Smooth muscle cell (in vitro differentiated cells): ENCODE data around the gene TENT5D. TPM values are rescaled to one million over a fixed set of nuclear protein-coding genes. Genes with fewer than 3 reads are reported as not detected.
"Not testable (repeated sequence)": the region's sequence is repeated elsewhere in the genome, so short reads cannot be mapped to it uniquely, and the experiment has no call there.

ENCODE experiments used
- DNase-seq: peaks from one replicate; lab custom pipeline; 2025; ENCODE audit not compliant: unreplicated experiment; lab: John Stamatoyannopoulos, UW
- H2AFZ ChIP-seq: fragments of 200-600 bp; sonication (generic); 2 replicates; pipeline ENCODE4 v1.6.0; 2016; ENCODE audit warnings: antibody characterized with exemption, low read depth, mild to moderate bottlenecking
- H3F3A ChIP-seq: fragments of 200-600 bp; sonication (generic); 2 replicates; pipeline ENCODE4 v1.6.0; 2017; ENCODE audit warnings: antibody characterized with exemption, low read depth
- H3K27ac ChIP-seq: fragments of 200-600 bp; sonication (generic); 2 replicates; pipeline ENCODE4 v1.5.1; 2016; ENCODE audit warnings: low read depth, mild to moderate bottlenecking
- H3K27me3 ChIP-seq: fragments of 200-600 bp; sonication (generic); 2 replicates; pipeline ENCODE4 v1.6.1; 2016; ENCODE audit warnings: low read depth, mild to moderate bottlenecking
- H3K36me3 ChIP-seq: fragments of 200-600 bp; sonication (generic); 2 replicates; pipeline ENCODE4 v1.5.1; 2016; ENCODE audit warnings: low read depth
- H3K4me1 ChIP-seq: fragments of 200-600 bp; sonication (generic); 2 replicates; pipeline ENCODE4 v1.5.1; 2016; ENCODE audit warnings: low read depth
- H3K4me2 ChIP-seq: fragments of 200-600 bp; sonication (generic); 2 replicates; pipeline ENCODE4 v1.6.0; 2016; ENCODE audit warnings: mild to moderate bottlenecking
- H3K4me3 ChIP-seq: fragments of 200-600 bp; sonication (generic); 2 replicates; pipeline ENCODE4 v1.5.1; 2016; ENCODE audit warnings: mild to moderate bottlenecking
- H3K79me2 ChIP-seq: fragments of 200-600 bp; sonication (generic); 2 replicates; pipeline ENCODE4 v1.6.0; 2016; ENCODE audit warnings: low read depth, mild to moderate bottlenecking
- H3K9ac ChIP-seq: fragments of 200-600 bp; sonication (generic); 2 replicates; pipeline ENCODE4 v1.6.0; 2016; ENCODE audit warnings: low read depth
- H3K9me3 ChIP-seq: fragments of 200-600 bp; sonication (generic); replicated peaks from 2 replicates; pipeline ENCODE4 v1.5.1; 2016; ENCODE audit warnings: low read depth
- H4K20me1 ChIP-seq: fragments of 200-600 bp; sonication (generic); 2 replicates; pipeline ENCODE4 v1.6.0; 2016; ENCODE audit warnings: low read depth
- CTCF ChIP-seq: fragments of 200-600 bp; sonication (generic); IDR thresholded peaks from 2 replicates; pipeline ENCODE4 v1.5.1; 2017; ENCODE audit warnings: borderline replicate concordance, mild to moderate bottlenecking, antibody characterized with exemption; ENCODE audit not compliant: insufficient read depth, poor library complexity, severe bottlenecking
- WGBS: methylation state at CpG from one replicate; pipeline ENCODE4 v1.1.7; 2016; ENCODE audit warnings: low lambda C conversion rate; 5-methylcytosine and 5-hydroxymethylcytosine counted together
- polyA plus RNA-seq: library from polyadenylated mRNA; unstranded; fragments of >200 nt; fragmentation: Nextera tagmentation; extraction: Ambion mirVana; gene quantifications from 2 replicates; pipeline ENCODE4 v1.2.1, GENCODE V29; 2016
- total RNA-seq: library from RNA; depleted of rRNA; stranded (reverse); fragments of >200 nt; gene quantifications from 2 replicates; pipeline ENCODE4 v1.2.3, GENCODE V29; 2014

TENT5D gene
- 0.04 TPM in 1 of 2 replicates, not detected in the other for total RNA-seq
- not detected in 2 replicates for polyA plus RNA-seq

- Histone ChIP-seq H4K20me1 (no peaks in the 10 kb centered on the region), H3K4me1 (no peaks in the 10 kb centered on the region), H2AFZ (no peak within 1 kb of the TSS), H3K27ac (no peak within 1 kb of the TSS), H3K4me3 (no peak within 1 kb of the TSS), H3K36me3 (no peaks in the 10 kb centered on the region), H3K27me3 (no peaks in the 10 kb centered on the region), H3K4me2 (no peak within 1 kb of the TSS), H3K9ac (no peak within 1 kb of the TSS), H3F3A (no peaks in the 10 kb centered on the region), H3K9me3 (no peaks in the 10 kb centered on the region), H3K79me2 (no peaks in the 10 kb centered on the region)
- no peak for DNase-seq
- no peak for TF ChIP-seq CTCF
Observed at GRCh38 chrX:80420147-80420546, at the start of gene TENT5D. Gene TENT5D (plus strand): TSS chrX:80420447. CDS start chrX:80442540, 22,093 bp downstream.

GRCh38 chrX:80385651-80386050 is 34.6 kb upstream of the TENT5D start:
- not testable (repeated sequence) for DNase-seq, H3K4me3 ChIP-seq, H3K4me2 ChIP-seq, H3K9ac ChIP-seq, H3F3A ChIP-seq, H3K4me1 ChIP-seq, H3K36me3 ChIP-seq, H3K79me2 ChIP-seq, H3K9me3 ChIP-seq, H3K27me3 ChIP-seq, H3K27ac ChIP-seq, H4K20me1 ChIP-seq, H2AFZ ChIP-seq
- 60% methylated on average over 1 of the region's 1 CpG for WGBS

- no peaks in the 10 kb centered on the region for H3K9me3 ChIP-seq
- H3K36me3 ChIP-seq: no peaks in the 10 kb centered on the region
- no peaks in the 10 kb centered on the region for H3F3A ChIP-seq
- no peaks in the 10 kb centered on the region for H3K27me3 ChIP-seq
- no peaks in the 10 kb centered on the region for H3K4me1 ChIP-seq
- no peak overlapping the region for H3K27ac ChIP-seq
- WGBS: 63% methylated on average over 1 of the region's 1 CpG
- no peak overlapping the region for H3K4me3 ChIP-seq
- H3K4me2 ChIP-seq: no peak overlapping the region
- no peaks in the 10 kb centered on the region for H4K20me1 ChIP-seq
- DNase-seq: no peak
- TF ChIP-seq CTCF: no peak
- H3K79me2 ChIP-seq: no peaks in the 10 kb centered on the region
- no peak overlapping the region for H3K9ac ChIP-seq
- no peak overlapping the region for H2AFZ ChIP-seq
Observed at GRCh38 chrX:80388206-80388605, 32.0 kb upstream of the TENT5D start.

GRCh38 chrX:80412042-80412441 is 8.2 kb upstream of the TENT5D start:
- H3K36me3 ChIP-seq: no peaks in the 10 kb centered on the region
- H3K9ac ChIP-seq: no peak overlapping the region
- H3K4me2 ChIP-seq: no peak overlapping the region
- H3K4me3 ChIP-seq: no peak overlapping the region
- no peak overlapping the region for H3K27ac ChIP-seq
- DNase-seq: no peak
- H4K20me1 ChIP-seq: no peaks in the 10 kb centered on the region
- H3K79me2 ChIP-seq: no peaks in the 10 kb centered on the region
- H2AFZ ChIP-seq: no peak overlapping the region
- WGBS: 69% methylated on average over 6 of the region's 6 CpGs
- no peaks in the 10 kb centered on the region for H3K27me3 ChIP-seq
- no peaks in the 10 kb centered on the region for H3K4me1 ChIP-seq
- no peak for TF ChIP-seq CTCF
- no peaks in the 10 kb centered on the region for H3F3A ChIP-seq
- H3K9me3 ChIP-seq: no peaks in the 10 kb centered on the region
